SK-N-SH treated with all-trans-retinoic acid at 6 μM for 48 hours (cell line): ENCODE results near the gene SYT12.

ENCODE experiments used
- ARNTL ChIP-seq: fragments of 450-650 bp; formaldehyde crosslinking; IDR thresholded peaks from 2 replicates; pipeline ENCODE4 v1.5.0; 2020; ENCODE audit warnings: low read depth, mild to moderate bottlenecking, moderate library complexity, borderline replicate concordance
- BACH2 ChIP-seq: fragments of 250-450 bp; sonication (Bioruptor Pico); IDR thresholded peaks from 2 replicates; pipeline ENCODE4 v1.9.0; 2021; ENCODE audit warnings: mild to moderate bottlenecking, borderline replicate concordance
- PATZ1 ChIP-seq: fragments of 250-450 bp; sonication (Bioruptor Pico); IDR thresholded peaks from 2 replicates; pipeline ENCODE4 v1.8.0; 2020; ENCODE audit warnings: mild to moderate bottlenecking, moderate library complexity, borderline replicate concordance
- PPARA ChIP-seq: fragments of 250-450 bp; sonication (Bioruptor Pico); IDR thresholded peaks from 2 replicates; pipeline ENCODE4 v1.5.0; 2020; ENCODE audit warnings: mild to moderate bottlenecking, borderline replicate concordance
- ZFP3 ChIP-seq: fragments of 250-450 bp; sonication (Bioruptor Pico); IDR thresholded peaks from 2 replicates; pipeline ENCODE4 v1.5.0; 2020; ENCODE audit warnings: mild to moderate bottlenecking, moderate library complexity

- TF ChIP-seq ZFP3 (no peak), ARNTL (no peak), PATZ1 (no peak), PPARA (CRISPR knock-in tag) (no peak), BACH2 (CRISPR knock-in tag) (no peak)
These were observed 20.8 kb downstream of the SYT12 start for GRCh38 chr11:67043572-67044349.
